CD4-positive, alpha-beta T cell (primary cell): ENCODE data around the gene MED12L. TPM values are rescaled to one million over a fixed set of nuclear protein-coding genes. Genes with fewer than 3 reads are reported as not detected.

ENCODE experiments used
- ATAC-seq: fragments of 200-7000 bp; cut with Tn5 transposase; one replicate; pipeline ENCODE4 v1.10.0; 2022; ENCODE audit warnings: mild to moderate bottlenecking; ENCODE audit not compliant: poor library complexity
- CTCF ChIA-PET: fragments of 350-600 bp; sonication (Branson Sonifier 250); formaldehyde crosslinking; loops from one replicate; lab custom pipeline; 2021; ENCODE audit warnings: antibody characterized with exemption, inconsistent platforms; lab: Charles Lee
- POLR2A ChIA-PET: fragments of 350-600 bp; sonication (Branson Sonifier 250); formaldehyde crosslinking; loops from one replicate; lab custom pipeline; 2021; ENCODE audit warnings: antibody characterized with exemption, inconsistent platforms; lab: Charles Lee
- DNase-seq, 14 experiments: peaks; one replicate each; pipeline ENCODE4 v3.0.0-alpha.2; 2013 to 2020; ENCODE audit warnings: mixed read lengths in 2 of 14
- H3K27ac ChIP-seq, 2 donors: one replicate each; pipeline versions ENCODE4 v1.5.1 to v1.7.0; 2013; ENCODE audit warnings: low read length in 2 of 2, low read depth in 1 of 2, mild to moderate bottlenecking in 1 of 2
- H3K27me3 ChIP-seq, 2 experiments: 1 replicate in 1 of 2; 2 replicates in 1 of 2; pipeline versions ENCODE4 v1.6.1 to v1.7.0; 2013; ENCODE audit warnings: low read length in 2 of 2, control low read depth in 1 of 2, mild to moderate bottlenecking in 1 of 2, moderate library complexity in 1 of 2; ENCODE audit not compliant: insufficient read depth in 2 of 2, control insufficient read depth in 1 of 2
- H3K36me3 ChIP-seq: one replicate; pipeline ENCODE4 v1.6.1; 2013; ENCODE audit warnings: low read length, control low read depth; ENCODE audit not compliant: insufficient read depth
- H3K4me1 ChIP-seq: one replicate; pipeline ENCODE4 v1.6.1; 2013; ENCODE audit warnings: low read length, control low read depth; ENCODE audit not compliant: insufficient read depth
- H3K4me3 ChIP-seq: one replicate; pipeline ENCODE4 v1.5.1; 2013; ENCODE audit warnings: mild to moderate bottlenecking, low read length, moderate library complexity
- H3K9me3 ChIP-seq, 2 experiments: 1 replicate in 1 of 2; 2 replicates in 1 of 2; pipeline versions ENCODE4 v1.6.1 to v1.7.0; 2013; ENCODE audit warnings: low read length in 2 of 2, mild to moderate bottlenecking in 2 of 2, control low read depth in 1 of 2, moderate library complexity in 1 of 2; ENCODE audit not compliant: control insufficient read depth in 1 of 2, insufficient read depth in 1 of 2
- H3K27ac Mint-ChIP-seq: one replicate; pipeline ENCODE4 v1.8.0; 2020; ENCODE audit warnings: mixed read lengths
- H3K27me3 Mint-ChIP-seq: one replicate; pipeline ENCODE4 v1.8.0; 2021; ENCODE audit warnings: mixed read lengths
- H3K36me3 Mint-ChIP-seq: one replicate; pipeline ENCODE4 v1.8.0; 2021; ENCODE audit warnings: low read depth, mixed read lengths
- H3K4me1 Mint-ChIP-seq: one replicate; pipeline ENCODE4 v1.8.0; 2021; ENCODE audit warnings: low read depth, mixed read lengths
- H3K4me3 Mint-ChIP-seq: one replicate; pipeline ENCODE4 v1.8.0; 2020; ENCODE audit warnings: mild to moderate bottlenecking, mixed read lengths
- H3K9me3 Mint-ChIP-seq: one replicate; pipeline ENCODE4 v1.8.0; 2020; ENCODE audit warnings: mixed read lengths
- CTCF ChIP-seq: fragments of 200-600 bp; IDR thresholded peaks from one replicate; pipeline ENCODE4 v1.8.0; 2022; ENCODE audit warnings: antibody characterized with exemption, mild to moderate bottlenecking
- intact Hi-C, 2 experiments: fragments of 100-400 bp; cut with DNase I in 1 of 2; cut with micrococcal nuclease in 1 of 2; formaldehyde crosslinking; loops; one replicate each; pipeline versions ENCODE4 v1.15.1 to v1.9.0; 2023 to 2025; cut with DNase I, micrococcal nuclease
- total RNA-seq, 174 experiments: library from RNA in 2 of 174; stranded (reverse) in 2 of 174; gene quantifications; one replicate each; pipeline ENCODE4 v1.2.3 and lab custom pipeline; 2021 to 2026

MED12L gene
- total RNA-seq, 2 experiments from 2014 or later, result 0.39 to 0.49 TPM

- no peak overlapping the region for H3K27ac Mint-ChIP-seq
- no peaks in the 10 kb centered on the region for H3K9me3 Mint-ChIP-seq
- Histone ChIP-seq H3K36me3 (no peaks in the 10 kb centered on the region), H3K27me3 (peaks cover 0 to 5% of the 10 kb centered on the region in 2 experiments), H3K4me1 (no peaks in the 10 kb centered on the region), H3K4me3 (no peak overlapping the region), H3K9me3 (no peaks in the 10 kb centered on the region), H3K27ac (no peak overlapping the region)
- no peak for ATAC-seq
- TF ChIP-seq CTCF, result no peak
- ChIA-PET CTCF (interaction anchor here (0.7 kb wide), 1 partner anchor 150 kb away, joined by 3 read pairs; no protein-coding TSS in a partner anchor), POLR2A (no interaction called here)
- intact Hi-C loops, result no loop called here
- no peaks in the 10 kb centered on the region for H3K4me1 Mint-ChIP-seq
- H3K27me3 Mint-ChIP-seq, result no peaks in the 10 kb centered on the region
- no peaks in the 10 kb centered on the region for H3K36me3 Mint-ChIP-seq
- no peak overlapping the region for H3K4me3 Mint-ChIP-seq
- no peak for DNase-seq
Measured at GRCh38 chr3:151318313-151318712, 232.8 kb downstream of the MED12L start.

- CTCF ChIA-PET, result no interaction called here
- no peak for TF ChIP-seq CTCF
Measured at GRCh38 chr3:151318991-151319390, 233.5 kb downstream of the MED12L start.

GRCh38 chr3:151319628-151320027, 234.2 kb downstream of the MED12L start:
- ATAC-seq (no peak), DNase-seq (no peak)
- Mint-ChIP-seq H3K4me1 (no peaks in the 10 kb centered on the region), H3K36me3 (no peaks in the 10 kb centered on the region), H3K9me3 (no peaks in the 10 kb centered on the region), H3K4me3 (no peak overlapping the region), H3K27me3 (no peaks in the 10 kb centered on the region), H3K27ac (no peak overlapping the region)
- Histone ChIP-seq H3K4me1 (no peaks in the 10 kb centered on the region), H3K4me3 (no peak overlapping the region), H3K27me3 (peaks cover 0 to 5% of the 10 kb centered on the region in 2 experiments), H3K9me3 (no peaks in the 10 kb centered on the region), H3K36me3 (no peaks in the 10 kb centered on the region), H3K27ac (no peak overlapping the region)
- ChIA-PET CTCF (no interaction called here), POLR2A (interaction anchor here (0.6 kb wide), 1 partner anchor 717 kb away, joined by 3 read pairs; no protein-coding TSS in a partner anchor)
- intact Hi-C loops, result no loop called here
- no peak for TF ChIP-seq CTCF

More at GRCh38 chr3:151318991-151319390, 233.5 kb downstream of the MED12L start:
- no peaks in the 10 kb centered on the region for H3K36me3 ChIP-seq
- no peaks in the 10 kb centered on the region for H3K9me3 ChIP-seq
- no peak for DNase-seq
- H3K27ac ChIP-seq, result no peak overlapping the region
- intact Hi-C loops, result no loop called here
- no peak for ATAC-seq
- Mint-ChIP-seq H3K27ac (no peak overlapping the region), H3K9me3 (no peaks in the 10 kb centered on the region), H3K4me3 (no peak overlapping the region), H3K36me3 (no peaks in the 10 kb centered on the region), H3K4me1 (no peaks in the 10 kb centered on the region), H3K27me3 (no peaks in the 10 kb centered on the region)
- H3K4me1 ChIP-seq, result no peaks in the 10 kb centered on the region
- POLR2A ChIA-PET, result no interaction called here
- peaks cover 0 to 5% of the 10 kb centered on the region in 2 experiments for H3K27me3 ChIP-seq
- no peak overlapping the region for H3K4me3 ChIP-seq
